IMR-90 (cell line): Measurements from ENCODE around the gene ICAM4. TPM values are rescaled to one million over a fixed set of nuclear protein-coding genes. Genes with fewer than 3 reads are reported as not detected.

Source experiments
- ATAC-seq: fragments of 200-7000 bp; cut with Tn5 transposase; 2 replicates; pipeline ENCODE4 v1.9.1; 2020; ENCODE audit warnings: low read depth, mild to moderate bottlenecking, moderate library complexity
- BruUV-seq: library from RNA; stranded (reverse); fragments of 400-500 nt; replicated peaks from 2 replicates; lab custom pipeline; 2021; lab: Mats Ljungman, UMichigan
- CTCF ChIA-PET: fragments of 300-600 bp; formaldehyde crosslinking; extraction: SDS; loops from one replicate; lab custom pipeline; 2021; ENCODE audit warnings: antibody characterized with exemption; lab: Yijun Ruan, JAX
- POLR2A ChIA-PET: fragments of 300-600 bp; sonication (Branson Sonifier 250); formaldehyde crosslinking; loops from one replicate; lab custom pipeline; 2022; ENCODE audit warnings: antibody characterized with exemption; ENCODE audit not compliant: unreplicated experiment; lab: Charles Lee
- DNase-seq: peaks from one replicate; pipeline ENCODE4 v3.0.0; 2013
- H2AFZ ChIP-seq: replicated peaks from 2 replicates; pipeline ENCODE3; 2013; ENCODE audit warnings: low read length, mild to moderate bottlenecking; ENCODE audit not compliant: poor library complexity
- H2AK5ac ChIP-seq: 2 replicates; pipeline ENCODE4 v1.6.1; 2013; ENCODE audit warnings: low read depth, low read length, inconsistent platforms
- H2AK9ac ChIP-seq: replicated peaks from 2 replicates; pipeline ENCODE3; 2013; ENCODE audit warnings: mild to moderate bottlenecking, low read depth, low read length, moderate library complexity; ENCODE audit not compliant: poor library complexity
- H2BK120ac ChIP-seq: 2 replicates; pipeline ENCODE4 v1.6.1; 2013; ENCODE audit warnings: low read depth, low read length, inconsistent platforms
- H2BK15ac ChIP-seq: 3 replicates; pipeline ENCODE4 v1.6.1; 2013; ENCODE audit warnings: low read depth, low read length, inconsistent platforms
- H2BK20ac ChIP-seq: 2 replicates; pipeline ENCODE4 v1.6.1; 2013; ENCODE audit warnings: low read depth, mild to moderate bottlenecking, inconsistent platforms, low read length, moderate library complexity
- H2BK5ac ChIP-seq: 2 replicates; pipeline ENCODE4 v1.6.1; 2013; ENCODE audit warnings: mild to moderate bottlenecking, low read depth, low read length, inconsistent platforms; ENCODE audit not compliant: poor library complexity, severe bottlenecking
- H3K14ac ChIP-seq: replicated peaks from 2 replicates; pipeline ENCODE4 v1.6.1; 2013; ENCODE audit warnings: low read depth, low read length, inconsistent platforms
- H3K18ac ChIP-seq: 2 replicates; pipeline ENCODE4 v1.6.1; 2013; ENCODE audit warnings: low read depth, low read length, control low read depth
- H3K23ac ChIP-seq: 2 replicates; pipeline ENCODE4 v1.6.1; 2013; ENCODE audit warnings: low read depth, low read length, inconsistent platforms
- H3K27ac ChIP-seq: 2 replicates; pipeline ENCODE4 v1.5.1; 2013; ENCODE audit warnings: mild to moderate bottlenecking, control low read depth, low read length; ENCODE audit not compliant: insufficient read depth
- H3K27me3 ChIP-seq: 2 replicates; pipeline ENCODE4 v1.6.1; 2013; ENCODE audit warnings: low read length; ENCODE audit not compliant: control insufficient read depth, insufficient read depth
- H3K36me3 ChIP-seq: 2 replicates; pipeline ENCODE4 v1.6.1; 2013; ENCODE audit warnings: low read length, mixed read lengths; ENCODE audit not compliant: control insufficient read depth, insufficient read depth
- H3K4ac ChIP-seq: 2 replicates; pipeline ENCODE4 v1.6.1; 2013; ENCODE audit warnings: low read depth, low read length, inconsistent platforms
- H3K4me1 ChIP-seq: 2 replicates; pipeline ENCODE4 v1.6.1; 2013; ENCODE audit warnings: low read length, mixed read lengths; ENCODE audit not compliant: control insufficient read depth, insufficient read depth
- H3K4me2 ChIP-seq: 2 replicates; pipeline ENCODE4 v1.6.1; 2013; ENCODE audit warnings: low read depth, mild to moderate bottlenecking, control low read depth, low read length, moderate library complexity
- H3K4me3 ChIP-seq: 2 replicates; pipeline ENCODE4 v1.5.1; 2013; ENCODE audit warnings: low read depth, mild to moderate bottlenecking, control low read depth, low read length, moderate library complexity; ENCODE audit not compliant: insufficient read depth
- H3K56ac ChIP-seq: 2 replicates; pipeline ENCODE4 v1.6.1; 2013; ENCODE audit warnings: low read length, inconsistent platforms; ENCODE audit not compliant: insufficient read depth; ENCODE audit errors: extremely low read depth
- H3K79me1 ChIP-seq, 2 experiments: 2 replicates each; pipeline ENCODE4 v1.6.1; 2013; ENCODE audit warnings: low read length in 2 of 2, inconsistent platforms in 1 of 2, low read depth in 1 of 2
- H3K9ac ChIP-seq: 2 replicates; pipeline ENCODE4 v1.6.1; 2013; ENCODE audit warnings: low read depth, low read length, control low read depth
- H3K9me1 ChIP-seq: 2 replicates; pipeline ENCODE4 v1.6.1; 2013; ENCODE audit warnings: low read length, inconsistent platforms; ENCODE audit not compliant: insufficient read depth
- H3K9me3 ChIP-seq: 2 replicates; pipeline ENCODE4 v1.6.1; 2013; ENCODE audit warnings: low read length; ENCODE audit not compliant: control insufficient read depth, insufficient read depth
- H4K20me1 ChIP-seq: 2 replicates; pipeline ENCODE4 v1.6.1; 2013; ENCODE audit warnings: low read length, inconsistent platforms; ENCODE audit not compliant: insufficient read depth
- H4K5ac ChIP-seq: 2 replicates; pipeline ENCODE4 v1.6.1; 2013; ENCODE audit warnings: mild to moderate bottlenecking, low read depth, low read length, control low read depth
- H4K8ac ChIP-seq, 2 experiments: 2 replicates each; pipeline ENCODE4 v1.6.1; 2013; ENCODE audit warnings: low read depth in 2 of 2, low read length in 2 of 2, control low read depth in 1 of 2, inconsistent platforms in 1 of 2
- H4K91ac ChIP-seq: 2 replicates; pipeline ENCODE4 v1.6.1; 2013; ENCODE audit warnings: low read depth, low read length, inconsistent platforms; ENCODE audit not compliant: insufficient read depth
- BHLHE40 ChIP-seq: fragments of 150-350 bp; IDR thresholded peaks from 2 replicates; pipeline ENCODE4 v1.6.1; 2016; ENCODE audit warnings: mild to moderate bottlenecking, low read depth, low read length
- CHD1 ChIP-seq: IDR thresholded peaks from 2 replicates; pipeline ENCODE4 v1.6.1; 2012; ENCODE audit warnings: low read depth, low read length, improper control_type of control experiment
- CTCF ChIP-seq: conservative IDR thresholded peaks from 2 replicates; pipeline ENCODE4 v1.5.1; 2012; ENCODE audit warnings: mild to moderate bottlenecking, low read depth, low read length, improper control_type of control experiment
- FOS ChIP-seq: fragments of 150-350 bp; IDR thresholded peaks from 2 replicates; pipeline ENCODE4 v1.6.1; 2016; ENCODE audit warnings: low read depth, low read length
- MAZ ChIP-seq: IDR thresholded peaks from 2 replicates; pipeline ENCODE4 v1.6.1; 2012; ENCODE audit warnings: low read depth, mild to moderate bottlenecking, low read length, improper control_type of control experiment, moderate library complexity, borderline replicate concordance
- MXI1 ChIP-seq: IDR thresholded peaks from 2 replicates; pipeline ENCODE4 v1.6.1; 2012; ENCODE audit warnings: low read depth, mild to moderate bottlenecking, low read length, moderate library complexity, borderline replicate concordance
- POLR2A ChIP-seq: IDR thresholded peaks from 2 replicates; pipeline ENCODE4 v1.6.1; 2012; ENCODE audit warnings: mild to moderate bottlenecking, low read depth, low read length
- RAD21 ChIP-seq: IDR thresholded peaks from 2 replicates; pipeline ENCODE4 v1.6.1; 2012; ENCODE audit warnings: low read length, improper control_type of control experiment
- RCOR1 ChIP-seq: IDR thresholded peaks from 2 replicates; pipeline ENCODE4 v1.6.1; 2012; ENCODE audit warnings: mild to moderate bottlenecking, low read length, improper control_type of control experiment; ENCODE audit not compliant: insufficient replicate concordance
- WGBS, 2 experiments: methylation state at CpG; one replicate each; pipeline versions ENCODE4 v1.1.5 to v1.1.7; 2013; ENCODE audit warnings: missing lambda C conversion rate in 2 of 2; ENCODE audit not compliant: insufficient read length in 1 of 2; ENCODE audit errors: extremely low coverage in 2 of 2; 5-methylcytosine and 5-hydroxymethylcytosine counted together
- dilution Hi-C: fragments of 300-500 bp; cut with HindIII; formaldehyde crosslinking; loops from one replicate; pipeline ENCODE4 v1.14.3; 2018; ENCODE audit warnings: low sequenced_read_pairs; ENCODE audit not compliant: unreplicated experiment
- in situ Hi-C: fragments of 300-500 bp; cut with MboI; formaldehyde crosslinking; loops from 3 replicates; pipeline ENCODE4 v1.14.3; 2019; ENCODE audit warnings: low sequenced_read_pairs, inconsistent platforms, mixed read lengths
- intact Hi-C: fragments of 100-400 bp; cut with micrococcal nuclease; formaldehyde crosslinking; loops from 2 replicates; pipeline ENCODE4 v1.10.0; 2022
- polyA plus RNA-seq, 3 experiments: library from polyadenylated mRNA; depleted of rRNA; stranded (reverse); fragments of >200 nt; gene quantifications; 2 replicates each; pipeline ENCODE4 v1.2.3, GENCODE V29; 2012; ENCODE audit warnings: low replicate concordance in 1 of 3
- total RNA-seq: library from RNA; depleted of rRNA; stranded (reverse); fragments of >200 nt; gene quantifications from 2 replicates; pipeline ENCODE4 v1.2.3, GENCODE V29; 2012

ICAM4 gene
- total and polyA plus RNA-seq, 2 of the 4 experiments (the other 2 are of a cell fraction), result 2.3 to 4.0 TPM

- ATAC-seq, result peak; percentile 1
These were observed 45.6 kb downstream of the ICAM4 start for GRCh38 chr19:10332158-10332964.

More at GRCh38 chr19:10332158-10332964, 45.6 kb downstream of the ICAM4 start:
- dilution Hi-C loops, result no loop called here
- BruUV-seq, result TSS peak; percentile 26
- intact Hi-C loops, result no loop called here
- Histone ChIP-seq H3K4me1 (peaks cover 5% of the 10 kb centered on the region; the same call in 1 of the 2 replicates), H4K8ac (peak overlapping the region; percentile 29 to 60; a peak in 2 of 4 replicates), H3K23ac (peak overlapping the region; percentile 50), H3K27me3 (no peaks in the 10 kb centered on the region), H3K9ac (peak overlapping the region; percentile 83), H2BK20ac (no peak overlapping the region), H3K14ac (peak overlapping the region; percentile 50; the same call in 1 of the 2 replicates), H2BK120ac (0 out of 2 replicates have a peak overlapping the region, but pooled peaks have one; percentile 4), H2AK9ac (peak overlapping the region; percentile 99), H2BK5ac (peak overlapping the region; percentile 93), H4K91ac (peak overlapping the region; percentile 59; the same call in 1 of the 2 replicates), H4K5ac (no peak overlapping the region), H3K79me1 (peaks cover 19 to 52% of the 10 kb centered on the region in 2 experiments), H3K9me3 (no peaks in the 10 kb centered on the region), H3K4me3 (peak overlapping the region; percentile 75), H3K9me1 (no peaks in the 10 kb centered on the region; the same call in 1 of the 2 replicates), H3K36me3 (peaks cover 29% of the 10 kb centered on the region), H2AFZ (peak overlapping the region; percentile 98), H3K4me2 (peak overlapping the region; percentile 91), H3K18ac (no peak overlapping the region), H4K20me1 (peaks cover 26% of the 10 kb centered on the region), H3K27ac (peak overlapping the region; percentile 86), H3K56ac (peak overlapping the region; percentile 57), H3K4ac (peak overlapping the region; percentile 86), H2BK15ac (no peak overlapping the region), H2AK5ac (peak overlapping the region; percentile 90)
- WGBS, 2 experiments, result 61% methylated on average over 4 of the region's 18 CpGs; no CpG with 5 or more reads in 1 of the 2 experiments
- in situ Hi-C loops, result no loop called here
- no peak for TF ChIP-seq CHD1
- peak; percentile 40; the same call in 1 of the 2 replicates for TF ChIP-seq MXI1
- TF ChIP-seq RCOR1, result no peak
- TF ChIP-seq RAD21, result no peak
- no peak for TF ChIP-seq BHLHE40
- TF ChIP-seq POLR2A, result no peak
- TF ChIP-seq CTCF, result peak; percentile 7; the same call in 1 of the 2 replicates
- no peak for TF ChIP-seq FOS
- TF ChIP-seq MAZ, result no peak
- no peak for DNase-seq
- ChIA-PET POLR2A (no interaction called here), CTCF (no interaction called here)
